HCT116 (cell line): Measurements from ENCODE around the gene XPO1.

Experiments used
- EZH2phosphoT487 ChIP-seq: fragments of 200-600 bp; IDR thresholded peaks from 2 replicates; pipeline ENCODE4 v1.6.1; 2018; ENCODE audit warnings: antibody characterized with exemption, borderline replicate concordance
- TF ChIP-seq, protein P1 (sequence below), 3 experiments: fragments of 200-600 bp in 1 of 3; sonication (generic) in 1 of 3; IDR thresholded peaks in 2 of 3; conservative IDR thresholded peaks in 1 of 3; 2 replicates each; pipeline ENCODE4 v1.5.1; 2012 to 2017; ENCODE audit warnings: low read depth in 2 of 3, low read length in 2 of 3, antibody characterized with exemption in 1 of 3, borderline replicate concordance in 1 of 3, control low read depth in 1 of 3, mild to moderate bottlenecking in 1 of 3, mixed read lengths in 1 of 3, mixed run types in 1 of 3, moderate library complexity in 1 of 3; ENCODE audit not compliant: insufficient read depth in 1 of 3

DNA sequence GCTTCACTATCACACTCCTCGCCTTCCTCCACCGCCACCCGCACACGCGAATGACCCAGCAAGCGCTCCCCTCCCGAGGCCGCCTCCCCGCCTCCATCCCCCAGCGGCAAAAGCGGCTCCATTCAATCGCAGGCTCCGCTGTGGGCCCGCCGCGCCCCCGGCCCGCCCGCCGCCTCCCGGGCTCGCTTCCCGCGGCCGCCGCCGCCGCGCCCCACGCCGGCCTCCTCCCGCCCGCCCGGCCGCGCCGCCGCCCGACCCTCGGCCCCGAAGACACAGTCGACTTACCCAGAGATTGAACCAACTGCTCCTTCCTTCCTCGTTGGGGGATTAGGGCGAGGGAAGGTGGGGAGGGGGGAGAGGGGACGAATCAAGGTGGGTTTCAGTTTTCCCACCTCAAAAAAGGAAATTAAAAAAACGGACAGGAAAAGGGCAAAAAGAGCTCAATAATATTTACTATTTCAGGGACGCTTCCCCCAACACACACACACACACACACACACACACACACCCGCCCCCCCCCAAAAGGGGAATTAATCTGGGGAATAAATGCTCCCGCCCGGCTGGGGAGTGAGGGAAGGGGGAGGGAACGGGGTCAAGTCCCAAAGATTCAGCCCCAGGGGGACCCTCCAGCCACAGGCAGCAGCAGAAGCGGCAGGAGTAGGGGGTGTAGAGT lies 743 bp downstream of the XPO1 start:
- TF ChIP-seq, protein P1, sequence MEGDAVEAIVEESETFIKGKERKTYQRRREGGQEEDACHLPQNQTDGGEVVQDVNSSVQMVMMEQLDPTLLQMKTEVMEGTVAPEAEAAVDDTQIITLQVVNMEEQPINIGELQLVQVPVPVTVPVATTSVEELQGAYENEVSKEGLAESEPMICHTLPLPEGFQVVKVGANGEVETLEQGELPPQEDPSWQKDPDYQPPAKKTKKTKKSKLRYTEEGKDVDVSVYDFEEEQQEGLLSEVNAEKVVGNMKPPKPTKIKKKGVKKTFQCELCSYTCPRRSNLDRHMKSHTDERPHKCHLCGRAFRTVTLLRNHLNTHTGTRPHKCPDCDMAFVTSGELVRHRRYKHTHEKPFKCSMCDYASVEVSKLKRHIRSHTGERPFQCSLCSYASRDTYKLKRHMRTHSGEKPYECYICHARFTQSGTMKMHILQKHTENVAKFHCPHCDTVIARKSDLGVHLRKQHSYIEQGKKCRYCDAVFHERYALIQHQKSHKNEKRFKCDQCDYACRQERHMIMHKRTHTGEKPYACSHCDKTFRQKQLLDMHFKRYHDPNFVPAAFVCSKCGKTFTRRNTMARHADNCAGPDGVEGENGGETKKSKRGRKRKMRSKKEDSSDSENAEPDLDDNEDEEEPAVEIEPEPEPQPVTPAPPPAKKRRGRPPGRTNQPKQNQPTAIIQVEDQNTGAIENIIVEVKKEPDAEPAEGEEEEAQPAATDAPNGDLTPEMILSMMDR (IDR thresholded peaks at IDR 0.05 in 2 of 3, conservative IDR thresholded peaks at IDR 0.05 in 1 of 3; ENCODE audit: borderline replicate concordance in 1 of 3, insufficient read depth in 1 of 3, low read depth in 2 of 3, low read length in 2 of 3): no peak
- TF ChIP-seq EZH2phosphoT487: no peak
